ENCODE data around the gene GTF2H1.

GRCh38 chr11:18361154-18361553, 38.8 kb downstream of the GTF2H1 start:
- TF ChIP-seq CTCF (IDR thresholded peaks at IDR 0.05; ENCODE audit: low read length) (no peak), EZH2 (IDR thresholded peaks at IDR 0.05; ENCODE audit: borderline replicate concordance, low read length) (no peak)
